GM12892 (cell line): ENCODE measurements around the gene PLAU.

Experiments
- POLR2A ChIP-seq: IDR thresholded peaks from 2 replicates; pipeline ENCODE4 v1.6.1; 2011; ENCODE audit warnings: low read depth, low read length, control low read depth
- POLR2AphosphoS5 ChIP-seq: IDR thresholded peaks from 2 replicates; pipeline ENCODE4 v1.6.1; 2011; ENCODE audit warnings: low read depth, low read length, control low read depth
- TAF1 ChIP-seq: IDR thresholded peaks from 2 replicates; pipeline ENCODE4 v1.6.1; 2011; ENCODE audit warnings: low read depth, mild to moderate bottlenecking, control low read depth, low read length, borderline replicate concordance

GRCh38 chr10:73915206-73915851, 4.4 kb downstream of the PLAU start:
- no peak for TF ChIP-seq POLR2A
- no peak for TF ChIP-seq TAF1
- TF ChIP-seq POLR2AphosphoS5 = no peak
